ENCODE measurements around the gene EXOC3.
A peak's percentile ranks its signal among the peaks of the same experiment; 100 is the strongest.

Gene EXOC3

DNA sequence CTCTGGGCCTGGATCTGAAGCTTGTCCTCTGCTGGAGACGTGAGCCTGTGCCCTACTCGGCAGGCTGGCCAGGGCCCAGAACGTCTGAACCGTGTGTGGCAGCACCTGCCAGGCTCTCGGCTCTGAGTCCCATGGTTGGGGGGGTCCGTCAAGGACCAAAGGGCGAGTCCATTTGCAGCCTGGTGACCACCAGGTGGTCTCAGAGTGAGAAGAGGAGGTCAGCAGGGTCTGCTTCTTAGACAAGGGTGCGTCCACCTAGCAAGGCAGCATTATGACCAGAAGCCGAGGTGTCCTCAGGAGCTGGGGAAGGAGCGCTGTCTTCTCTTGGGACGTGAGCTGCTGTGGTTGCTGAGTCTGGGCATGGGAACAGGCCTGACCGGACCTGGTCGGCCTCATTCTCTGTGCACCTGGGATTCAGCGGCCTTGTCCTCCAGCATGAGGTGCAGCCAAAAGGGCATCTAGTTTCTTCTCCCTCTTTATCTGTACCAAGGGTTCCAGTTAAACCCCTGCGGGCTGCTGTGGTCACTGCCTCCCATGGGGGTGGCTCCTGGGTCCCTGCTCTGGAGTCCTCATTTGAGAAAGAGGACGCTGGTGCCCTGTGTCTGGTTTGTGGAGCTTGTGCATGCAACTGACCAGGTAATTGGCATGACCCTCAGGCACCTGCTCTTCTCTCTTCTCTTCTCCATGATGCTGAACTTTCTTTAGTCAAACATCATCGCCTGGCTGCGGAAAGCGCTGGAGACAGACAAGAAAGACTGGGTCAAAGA lies 14.4 kb downstream of the EXOC3 start:
- no peak for DNase-seq (ENCODE audit: low spot score)

GRCh38 chr5:458547-459353 lies 15.8 kb downstream of the EXOC3 start:
- DNase-seq (ENCODE audit: low spot score): no peak

- DNase-seq (ENCODE audit: low spot score): no peak
Measured at GRCh38 chr5:459562-460272, 16.7 kb downstream of the EXOC3 start.

- DNase-seq (ENCODE audit: low spot score): no peak
Measured at GRCh38 chr5:460273-460625, 17.3 kb downstream of the EXOC3 start.

DNA sequence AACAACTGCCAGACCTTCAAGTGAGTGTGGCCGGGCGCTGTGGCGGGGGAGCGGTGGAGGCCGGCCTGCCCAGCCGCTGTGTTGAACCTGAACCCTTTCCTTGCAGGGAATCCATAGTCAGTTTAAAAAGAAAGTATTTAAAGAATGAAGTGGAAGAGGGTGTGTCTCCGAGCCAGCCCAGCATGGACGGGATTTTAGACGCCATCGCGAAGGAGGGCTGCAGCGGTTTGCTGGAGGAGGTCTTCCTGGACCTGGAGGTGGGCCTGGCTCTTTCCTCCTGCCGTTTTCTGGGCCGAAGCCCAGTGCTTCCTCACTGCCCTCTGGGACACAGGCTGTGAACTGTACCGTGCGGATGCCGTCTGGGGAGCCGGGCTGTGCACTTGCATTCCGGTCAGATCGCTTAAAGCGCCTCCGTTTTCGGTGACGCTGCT lies 19.1 kb downstream of the EXOC3 start:
- no peak for DNase-seq (ENCODE audit: low spot score)

DNA sequence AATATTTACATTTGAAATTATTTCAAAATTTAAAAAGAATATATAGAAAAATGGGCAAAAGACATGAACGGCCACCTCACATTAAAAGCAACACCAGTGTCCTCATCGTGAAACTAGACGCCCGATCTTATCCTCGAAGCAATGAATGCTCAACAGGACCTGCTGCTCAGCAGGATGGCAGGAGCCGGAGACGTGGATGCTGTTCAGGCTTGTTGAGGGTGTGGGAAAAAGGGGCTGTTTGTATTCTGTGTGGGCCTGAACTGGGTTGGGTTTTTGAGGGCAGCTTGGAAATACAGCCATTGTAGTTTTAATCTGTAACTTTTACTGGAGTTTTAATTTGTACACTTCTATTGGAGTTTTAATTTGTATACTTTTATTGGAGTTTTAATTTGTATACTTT lies 20.3 kb downstream of the EXOC3 start:
- no peak for DNase-seq (ENCODE audit: low spot score)

GRCh38 chr5:463952-464351 lies 21.0 kb downstream of the EXOC3 start:
- DNase-seq (ENCODE audit: low spot score): no peak

DNA sequence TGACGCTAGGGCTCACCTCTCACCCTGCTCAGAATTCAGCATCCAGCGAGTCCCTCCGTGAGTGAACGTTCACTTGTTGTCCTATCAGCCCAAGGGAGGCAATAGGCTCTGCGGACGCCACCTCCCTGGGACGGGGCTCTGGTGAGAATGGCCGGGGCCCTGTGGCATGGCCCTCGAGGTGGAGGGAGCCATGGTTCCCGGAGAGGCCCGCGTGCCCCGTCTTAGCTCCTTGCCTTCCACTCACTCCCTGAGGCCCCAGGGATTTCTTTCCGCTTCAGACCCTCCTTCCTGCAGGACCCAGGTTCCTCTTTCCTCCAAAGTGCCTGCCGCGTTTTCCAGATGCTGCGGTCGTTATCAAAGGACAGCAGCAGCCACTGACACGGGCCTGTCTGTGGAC lies 21.5 kb downstream of the EXOC3 start:
- DNase-seq (ENCODE audit: low spot score): no peak

DNA sequence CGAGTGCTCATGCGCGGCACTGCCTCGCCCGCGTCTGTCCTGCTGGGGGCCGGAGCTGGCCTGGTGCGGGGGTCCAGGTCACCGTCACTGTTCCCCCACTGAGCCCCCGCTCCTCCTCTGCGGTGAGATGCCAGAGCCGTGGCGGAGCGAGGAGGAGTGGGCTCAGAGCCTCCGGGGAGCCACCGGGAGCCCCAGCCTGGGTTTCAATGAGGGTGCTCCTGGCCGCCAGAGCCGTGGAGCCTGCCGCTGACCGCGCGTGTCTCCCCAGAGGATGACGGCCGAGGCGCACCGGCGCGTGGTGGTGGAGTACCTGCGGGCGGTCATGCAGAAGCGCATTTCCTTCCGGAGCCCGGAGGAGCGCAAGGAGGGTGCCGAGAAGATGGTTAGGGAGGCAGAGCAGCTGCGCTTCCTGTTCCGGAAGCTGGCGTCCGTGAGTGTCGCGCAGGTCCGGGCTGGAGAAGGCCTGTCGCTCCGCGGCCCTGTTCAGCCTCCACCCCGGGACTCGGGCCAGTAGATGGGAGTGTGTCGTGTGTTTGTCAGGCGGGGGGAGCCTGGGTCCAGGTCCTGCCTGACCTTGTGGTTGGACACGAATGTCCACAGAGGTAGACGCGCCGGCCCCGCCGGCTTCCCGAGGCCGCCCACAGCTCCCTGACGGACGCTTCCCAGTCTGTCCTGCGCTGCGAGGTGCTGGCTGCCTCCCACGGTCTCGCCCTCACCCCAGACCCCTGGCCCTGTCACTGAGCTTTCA lies 22.0 kb downstream of the EXOC3 start:
- no peak for DNase-seq (ENCODE audit: low spot score)

DNA sequence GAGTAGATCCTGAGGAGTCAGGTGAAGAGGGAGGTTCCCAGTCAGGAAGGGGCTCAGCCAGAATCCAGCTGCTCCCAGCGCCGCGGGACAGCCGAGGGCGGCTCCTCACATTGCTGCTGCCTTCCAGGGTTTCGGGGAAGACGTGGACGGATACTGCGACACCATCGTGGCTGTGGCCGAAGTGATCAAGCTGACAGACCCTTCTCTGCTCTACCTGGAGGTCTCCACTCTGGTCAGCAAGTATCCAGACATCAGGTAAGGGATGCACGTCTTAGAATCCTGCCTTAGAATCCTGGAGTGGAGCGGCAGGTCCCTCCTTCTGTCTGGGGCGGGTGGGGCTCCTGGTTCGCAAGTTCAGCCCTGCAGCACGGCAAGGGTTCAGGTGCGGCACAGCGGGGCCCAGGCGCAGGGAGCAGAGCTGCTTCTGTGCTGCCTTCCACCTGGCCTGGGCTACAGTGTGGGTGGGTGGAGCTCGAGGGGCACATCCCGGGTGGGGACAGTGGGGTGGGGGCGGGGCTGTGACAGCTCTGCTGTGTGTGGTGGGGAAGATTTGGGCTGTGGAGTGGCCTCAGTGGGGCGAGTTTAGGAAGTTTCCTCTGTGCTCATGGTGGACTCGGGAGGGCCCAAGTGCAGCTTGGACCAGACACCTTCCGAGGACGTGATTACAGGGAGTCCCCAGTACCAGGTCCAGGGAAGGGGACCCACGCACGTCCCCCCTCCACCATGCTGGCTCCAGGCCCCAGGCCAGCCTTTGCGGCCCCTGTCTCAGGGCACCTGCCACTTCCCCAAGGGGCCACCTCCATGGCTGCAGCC lies 22.8 kb downstream of the EXOC3 start:
- no peak for DNase-seq (ENCODE audit: low spot score)

DNA sequence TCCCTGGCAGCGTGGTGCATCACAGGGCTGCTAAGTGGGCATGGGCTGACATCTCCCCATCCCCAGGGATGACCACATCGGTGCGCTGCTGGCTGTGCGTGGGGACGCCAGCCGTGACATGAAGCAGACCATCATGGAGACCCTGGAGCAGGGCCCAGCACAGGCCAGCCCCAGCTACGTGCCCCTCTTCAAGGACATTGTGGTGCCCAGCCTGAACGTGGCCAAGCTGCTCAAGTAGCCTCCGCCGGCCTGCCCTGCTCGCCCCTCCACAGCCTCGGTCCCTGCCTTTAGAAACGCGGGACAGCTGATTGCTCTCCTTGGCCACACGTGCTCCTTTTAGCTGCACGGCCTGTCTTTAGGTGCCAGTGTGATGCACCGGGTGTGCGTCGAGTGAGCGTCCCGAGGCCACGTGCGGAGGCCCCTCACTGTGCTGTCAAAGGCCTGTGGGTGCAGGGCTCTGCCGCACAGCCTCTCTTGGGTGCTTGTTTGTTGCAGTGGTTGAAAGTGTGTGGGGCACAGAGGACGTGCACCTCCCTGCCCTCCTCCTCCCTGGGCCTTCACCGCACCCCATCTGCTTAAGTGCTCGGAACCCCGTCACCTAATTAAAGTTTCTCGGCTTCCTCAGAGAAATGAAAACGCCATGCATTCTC lies 23.8 kb downstream of the EXOC3 start:
- no peak for DNase-seq (ENCODE audit: low spot score)

- no peak for DNase-seq (ENCODE audit: low spot score)
Measured at GRCh38 chr5:468401-468800, 25.4 kb downstream of the EXOC3 start.

- no peak for DNase-seq (ENCODE audit: low spot score)
Measured at GRCh38 chr5:469752-470483, 26.9 kb downstream of the EXOC3 start.

- DNase-seq (ENCODE audit: low spot score): no peak
Measured at GRCh38 chr5:470961-471749, 28.2 kb downstream of the EXOC3 start.

GRCh38 chr5:471750-472058 lies 28.7 kb downstream of the EXOC3 start:
- DNase-seq (ENCODE audit: low spot score): no peak

DNA sequence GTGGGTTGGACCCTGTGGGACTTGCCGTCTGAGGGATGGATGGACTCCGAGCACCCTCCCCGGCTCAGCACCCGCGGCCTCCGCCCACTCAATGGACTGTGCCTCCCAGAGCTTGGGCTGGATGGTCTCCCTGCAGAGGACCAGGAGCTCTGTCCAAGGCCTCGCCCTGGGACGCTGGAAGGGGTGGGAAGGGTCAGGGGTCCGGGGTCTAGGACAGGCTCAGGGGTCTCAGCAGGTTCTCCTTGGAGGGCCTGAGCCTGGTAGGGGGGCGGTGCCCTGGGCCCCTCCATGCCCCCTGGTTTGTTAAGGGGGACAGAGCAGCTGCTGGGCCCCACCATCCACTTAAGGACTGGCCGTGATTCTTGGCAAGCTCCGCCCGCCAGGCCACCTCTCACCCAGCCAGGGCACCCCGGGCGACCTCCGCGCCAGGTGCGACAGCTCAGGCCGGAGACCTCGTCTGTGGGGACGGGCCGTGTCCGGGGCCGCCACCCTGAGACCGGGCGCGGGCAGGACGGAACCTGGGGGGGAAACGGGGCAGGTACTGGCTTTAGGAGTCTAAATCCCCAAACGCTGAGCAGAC lies 29.2 kb downstream of the EXOC3 start:
- DNase-seq (ENCODE audit: low spot score): no peak

GRCh38 chr5:472656-473550 lies 29.9 kb downstream of the EXOC3 start:
- DNase-seq (ENCODE audit: low spot score): peak; percentile 90

- no peak for DNase-seq (ENCODE audit: low spot score)
Measured at GRCh38 chr5:473551-474192, 30.7 kb downstream of the EXOC3 start.

Measured in hematopoietic multipotent progenitor cell treated with erythropoietin and hydrocortisone succinate and interleukin-3 and kit ligand, for 17 days (in vitro differentiated cells).